Measurements from ENCODE around the gene ARID1A.

- TF ChIP-seq, protein P1, sequence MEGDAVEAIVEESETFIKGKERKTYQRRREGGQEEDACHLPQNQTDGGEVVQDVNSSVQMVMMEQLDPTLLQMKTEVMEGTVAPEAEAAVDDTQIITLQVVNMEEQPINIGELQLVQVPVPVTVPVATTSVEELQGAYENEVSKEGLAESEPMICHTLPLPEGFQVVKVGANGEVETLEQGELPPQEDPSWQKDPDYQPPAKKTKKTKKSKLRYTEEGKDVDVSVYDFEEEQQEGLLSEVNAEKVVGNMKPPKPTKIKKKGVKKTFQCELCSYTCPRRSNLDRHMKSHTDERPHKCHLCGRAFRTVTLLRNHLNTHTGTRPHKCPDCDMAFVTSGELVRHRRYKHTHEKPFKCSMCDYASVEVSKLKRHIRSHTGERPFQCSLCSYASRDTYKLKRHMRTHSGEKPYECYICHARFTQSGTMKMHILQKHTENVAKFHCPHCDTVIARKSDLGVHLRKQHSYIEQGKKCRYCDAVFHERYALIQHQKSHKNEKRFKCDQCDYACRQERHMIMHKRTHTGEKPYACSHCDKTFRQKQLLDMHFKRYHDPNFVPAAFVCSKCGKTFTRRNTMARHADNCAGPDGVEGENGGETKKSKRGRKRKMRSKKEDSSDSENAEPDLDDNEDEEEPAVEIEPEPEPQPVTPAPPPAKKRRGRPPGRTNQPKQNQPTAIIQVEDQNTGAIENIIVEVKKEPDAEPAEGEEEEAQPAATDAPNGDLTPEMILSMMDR (IDR thresholded peaks at IDR 0.05) = no peak
- TF ChIP-seq POLR2A (IDR thresholded peaks at IDR 0.05) = no peak
Observed at GRCh38 chr1:26761217-26761616, 65.4 kb downstream of the ARID1A start.
